GM10248 (cell line): ENCODE data around the gene CTNNA3.

ENCODE experiments used
- CTCF ChIA-PET: fragments of 300-600 bp; sonication (Branson Sonifier 250); formaldehyde crosslinking; extraction: SDS; loops from one replicate; lab custom pipeline; 2021; ENCODE audit warnings: antibody characterized with exemption; lab: Yijun Ruan, JAX
- POLR2A ChIA-PET: fragments of 350-650 bp; sonication (Branson Sonifier 250); formaldehyde crosslinking; extraction: SDS; loops from one replicate; lab custom pipeline; 2020; ENCODE audit warnings: antibody characterized with exemption; lab: Yijun Ruan, JAX
- DNase-seq: peaks from one replicate; pipeline ENCODE4 v3.0.0; 2012; ENCODE audit errors: extremely low spot score
- CTCF ChIP-seq: IDR thresholded peaks from 2 replicates; pipeline ENCODE4 v1.5.1; 2012; ENCODE audit warnings: mild to moderate bottlenecking, low read depth; ENCODE audit errors: extremely low read depth, missing control alignments, control extremely low read depth

The CTNNA3 gene

GRCh38 chr10:66772548-66773471, 923.2 kb downstream of the CTNNA3 start:
- DNase-seq = no peak
- ChIA-PET CTCF (no interaction called here), POLR2A (no interaction called here)
- no peak for TF ChIP-seq CTCF

GRCh38 chr10:66767707-66768106, 928.3 kb downstream of the CTNNA3 start:
- no peak for DNase-seq
- POLR2A ChIA-PET = no interaction called here
- no peak for TF ChIP-seq CTCF
- CTCF ChIA-PET = interaction anchor here (1.2 kb wide), 1 partner anchor 17 kb away, joined by 4 read pairs; no protein-coding TSS in a partner anchor

- TF ChIP-seq CTCF = no peak
- CTCF ChIA-PET = interaction anchor here (1.4 kb wide), 1 partner anchor 23 kb away, joined by 3 read pairs; no protein-coding TSS in a partner anchor
- no peak for DNase-seq
- POLR2A ChIA-PET = no interaction called here
Observed at GRCh38 chr10:66762218-66762729, 933.7 kb downstream of the CTNNA3 start.

- POLR2A ChIA-PET = no interaction called here
- DNase-seq = no peak
- CTCF ChIA-PET = interaction anchor here (1.4 kb wide), 1 partner anchor 21 kb away, joined by 3 read pairs; no protein-coding TSS in a partner anchor
- TF ChIP-seq CTCF = no peak
Observed at GRCh38 chr10:66760941-66761340, 935.1 kb downstream of the CTNNA3 start.

GRCh38 chr10:66755474-66755873, 940.5 kb downstream of the CTNNA3 start:
- no peak for DNase-seq
- no peak for TF ChIP-seq CTCF
- ChIA-PET POLR2A (no interaction called here), CTCF (no interaction called here)

GRCh38 chr10:66752714-66753113, 943.3 kb downstream of the CTNNA3 start:
- no peak for DNase-seq
- TF ChIP-seq CTCF = no peak
- CTCF ChIA-PET = no interaction called here
- POLR2A ChIA-PET = no interaction called here
